Natural killer cell (primary cell): ENCODE data around the gene FRK. TPM values are rescaled to one million over a fixed set of nuclear protein-coding genes. Genes with fewer than 3 reads are reported as not detected.

Source experiments
- ATAC-seq, 3 donors: fragments of 150-1000 bp in 2 of 3; fragments of 200-7000 bp in 1 of 3; cut with Tn5 transposase; 1 replicate in 1 of 3; 2 replicates in 2 of 3; pipeline ENCODE4 v1.10.0; 2021; ENCODE audit warnings: mild to moderate bottlenecking in 2 of 3, moderate library complexity in 2 of 3
- DNase-seq, 2 donors: peaks; one replicate each; pipeline versions ENCODE4 v3.0.0 to v3.0.0-alpha.2; 2013 to 2021; ENCODE audit warnings: mixed read lengths in 1 of 2
- H3K27ac ChIP-seq: one replicate; pipeline ENCODE4 v1.5.1; 2013; ENCODE audit warnings: mild to moderate bottlenecking, low read length
- H3K27me3 ChIP-seq: one replicate; pipeline ENCODE4 v1.6.1; 2013; ENCODE audit warnings: low read length; ENCODE audit not compliant: control insufficient read depth, insufficient read depth
- H3K36me3 ChIP-seq: one replicate; pipeline ENCODE4 v1.6.1; 2013; ENCODE audit warnings: low read length; ENCODE audit not compliant: control insufficient read depth, insufficient read depth
- H3K4me1 ChIP-seq: one replicate; pipeline ENCODE4 v1.6.1; 2013; ENCODE audit warnings: low read length; ENCODE audit not compliant: control insufficient read depth, insufficient read depth
- H3K4me3 ChIP-seq: one replicate; pipeline ENCODE4 v1.5.1; 2013; ENCODE audit warnings: low read length
- H3K9me3 ChIP-seq: one replicate; pipeline ENCODE4 v1.6.1; 2013; ENCODE audit warnings: low read length; ENCODE audit not compliant: control insufficient read depth, insufficient read depth
- H3K27ac Mint-ChIP-seq, 2 donors: one replicate each; pipeline ENCODE4 v1.8.0; 2022; ENCODE audit warnings: mild to moderate bottlenecking in 2 of 2, mixed read lengths in 2 of 2, moderate library complexity in 1 of 2
- H3K27me3 Mint-ChIP-seq, 2 donors: one replicate each; pipeline ENCODE4 v1.8.0; 2022; ENCODE audit warnings: low read depth in 2 of 2, mixed read lengths in 2 of 2
- H3K36me3 Mint-ChIP-seq: one replicate; pipeline ENCODE4 v1.8.0; 2022; ENCODE audit warnings: mixed read lengths
- H3K4me1 Mint-ChIP-seq, 2 donors: one replicate each; pipeline ENCODE4 v1.8.0; 2022; ENCODE audit warnings: mixed read lengths in 2 of 2
- H3K4me3 Mint-ChIP-seq: one replicate; pipeline ENCODE4 v1.8.0; 2022; ENCODE audit warnings: mild to moderate bottlenecking, moderate library complexity, mixed read lengths
- H3K9me3 Mint-ChIP-seq, 2 donors: one replicate each; pipeline ENCODE4 v1.8.0; 2022; ENCODE audit warnings: mixed read lengths in 2 of 2
- WGBS: methylation state at CpG from one replicate; pipeline ENCODE4 v1.1.7; 2013; ENCODE audit warnings: missing lambda C conversion rate; ENCODE audit not compliant: insufficient coverage; 5-methylcytosine and 5-hydroxymethylcytosine counted together
- intact Hi-C: fragments of 100-400 bp; cut with micrococcal nuclease; formaldehyde crosslinking; loops from one replicate; pipeline ENCODE4 v1.14.2; 2022
- total RNA-seq, 4 donors: library from RNA; stranded (reverse); fragments of 120-200 nt in 1 of 4; gene quantifications; one replicate each; pipeline versions ENCODE4 v1.2.3 to v1.2.4, GENCODE V29; 2013 to 2022
- TF ChIP-seq, protein P1 (sequence below): fragments of 200-600 bp; IDR thresholded peaks from one replicate; pipeline ENCODE4 v1.8.0; 2022; ENCODE audit warnings: antibody characterized with exemption

The FRK gene
- total RNA-seq, 3 donors from 2014 or later (not counting 1 experiment from before 2014, with no cell fraction given) = not detected

DNA sequence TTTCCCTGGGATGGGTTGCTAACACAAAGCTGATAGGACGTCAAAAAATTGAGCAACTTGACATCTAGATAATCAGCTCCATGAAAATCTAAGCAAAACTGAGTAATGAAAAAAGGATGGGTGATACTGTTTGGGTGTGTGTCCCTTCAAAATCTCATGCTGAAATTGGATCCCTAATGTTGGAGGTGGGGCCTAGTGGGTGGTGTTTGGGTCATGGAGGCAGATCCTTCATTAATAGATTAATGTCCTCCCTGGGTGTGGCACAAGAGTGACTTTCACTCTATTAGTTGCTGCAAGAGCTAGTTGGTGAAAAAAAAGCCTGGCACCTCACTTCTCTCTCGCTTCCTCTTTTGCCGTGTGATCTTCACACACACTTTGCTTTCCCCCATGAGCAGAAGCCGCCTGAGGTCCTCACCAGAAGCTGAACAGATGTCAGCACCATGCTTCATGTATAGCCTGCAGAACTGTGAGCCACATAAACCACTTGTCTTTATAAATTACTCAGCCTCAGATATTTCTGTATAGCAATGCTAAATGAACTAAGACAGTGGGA, 160.9 kb downstream of the FRK start:
- peaks cover 2% of the 10 kb centered on the region for H3K27me3 ChIP-seq
- DNase-seq = no peak
- intact Hi-C loops = no loop called here
- Mint-ChIP-seq H3K27ac (no peak overlapping the region), H3K9me3 (no peaks in the 10 kb centered on the region), H3K27me3 (no peaks in the 10 kb centered on the region), H3K4me3 (no peak overlapping the region), H3K4me1 (no peaks in the 10 kb centered on the region), H3K36me3 (no peaks in the 10 kb centered on the region)
- 57% methylated on average over 4 of the region's 4 CpGs for WGBS
- no peak overlapping the region for H3K4me3 ChIP-seq
- ATAC-seq = no peak
- no peaks in the 10 kb centered on the region for H3K9me3 ChIP-seq
- no peak overlapping the region for H3K27ac ChIP-seq
- no peaks in the 10 kb centered on the region for H3K4me1 ChIP-seq
- TF ChIP-seq, protein P1, sequence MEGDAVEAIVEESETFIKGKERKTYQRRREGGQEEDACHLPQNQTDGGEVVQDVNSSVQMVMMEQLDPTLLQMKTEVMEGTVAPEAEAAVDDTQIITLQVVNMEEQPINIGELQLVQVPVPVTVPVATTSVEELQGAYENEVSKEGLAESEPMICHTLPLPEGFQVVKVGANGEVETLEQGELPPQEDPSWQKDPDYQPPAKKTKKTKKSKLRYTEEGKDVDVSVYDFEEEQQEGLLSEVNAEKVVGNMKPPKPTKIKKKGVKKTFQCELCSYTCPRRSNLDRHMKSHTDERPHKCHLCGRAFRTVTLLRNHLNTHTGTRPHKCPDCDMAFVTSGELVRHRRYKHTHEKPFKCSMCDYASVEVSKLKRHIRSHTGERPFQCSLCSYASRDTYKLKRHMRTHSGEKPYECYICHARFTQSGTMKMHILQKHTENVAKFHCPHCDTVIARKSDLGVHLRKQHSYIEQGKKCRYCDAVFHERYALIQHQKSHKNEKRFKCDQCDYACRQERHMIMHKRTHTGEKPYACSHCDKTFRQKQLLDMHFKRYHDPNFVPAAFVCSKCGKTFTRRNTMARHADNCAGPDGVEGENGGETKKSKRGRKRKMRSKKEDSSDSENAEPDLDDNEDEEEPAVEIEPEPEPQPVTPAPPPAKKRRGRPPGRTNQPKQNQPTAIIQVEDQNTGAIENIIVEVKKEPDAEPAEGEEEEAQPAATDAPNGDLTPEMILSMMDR = no peak
- H3K36me3 ChIP-seq = no peaks in the 10 kb centered on the region

DNA sequence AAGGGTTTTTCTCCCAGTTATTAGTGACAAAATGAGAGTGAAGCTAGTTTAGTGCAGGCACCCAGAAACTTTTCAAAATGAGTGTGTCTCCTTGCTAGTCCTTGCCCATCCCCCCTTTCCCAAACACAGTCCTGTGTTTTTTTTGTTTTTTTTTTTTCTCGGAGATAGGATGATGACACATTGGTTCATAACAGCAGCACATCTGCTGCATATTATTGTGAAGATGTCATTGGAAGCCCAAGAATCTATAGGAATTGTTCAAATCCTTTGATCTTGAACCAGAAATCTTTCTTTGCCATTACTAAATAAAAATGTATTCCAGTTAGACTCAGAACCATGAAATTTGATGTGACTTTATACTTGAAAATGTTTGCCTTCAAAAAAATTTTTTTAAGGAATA, 162.4 kb downstream of the FRK start:
- WGBS = no CpG with 5 or more reads among the region's 1 CpG
- Histone ChIP-seq H3K9me3 (no peaks in the 10 kb centered on the region), H3K4me1 (no peaks in the 10 kb centered on the region), H3K27me3 (peaks cover 2% of the 10 kb centered on the region), H3K27ac (no peak overlapping the region), H3K4me3 (no peak overlapping the region), H3K36me3 (no peaks in the 10 kb centered on the region)
- intact Hi-C loops = no loop called here
- no peaks in the 10 kb centered on the region for H3K4me1 Mint-ChIP-seq
- H3K9me3 Mint-ChIP-seq = no peaks in the 10 kb centered on the region
- H3K36me3 Mint-ChIP-seq = no peaks in the 10 kb centered on the region
- DNase-seq (no peak), ATAC-seq (no peak)
- no peak overlapping the region for H3K4me3 Mint-ChIP-seq
- no peaks in the 10 kb centered on the region for H3K27me3 Mint-ChIP-seq
- TF ChIP-seq, protein P1 = no peak
- H3K27ac Mint-ChIP-seq = no peak overlapping the region

DNA sequence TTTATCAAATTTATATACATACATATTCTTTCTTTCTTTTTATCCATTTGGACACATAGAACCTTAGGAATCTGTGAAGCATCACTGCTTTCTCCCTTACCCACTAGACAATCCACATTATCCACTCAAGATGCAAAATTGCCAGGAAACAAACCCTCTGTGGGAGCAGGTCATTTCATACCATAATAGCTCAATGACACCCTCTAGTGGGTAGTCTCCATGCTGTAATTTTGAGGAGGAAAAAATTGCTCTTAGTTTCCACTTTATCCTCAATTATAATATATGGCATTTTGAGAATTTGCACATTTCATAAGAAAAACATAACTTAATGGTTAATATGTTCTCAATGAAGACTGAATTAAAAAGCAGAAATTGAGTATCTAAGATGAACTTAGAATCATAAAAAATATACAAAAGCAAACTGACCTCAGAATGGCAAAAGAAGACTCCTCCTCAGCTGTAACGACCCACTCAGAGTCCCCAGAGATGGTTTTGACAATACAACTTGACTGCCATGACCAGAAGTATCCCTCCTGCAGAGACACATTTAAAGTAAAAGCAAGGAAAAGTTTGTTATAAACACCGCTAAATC, 164.1 kb downstream of the FRK start:
- Histone ChIP-seq H3K27ac (no peak overlapping the region), H3K9me3 (no peaks in the 10 kb centered on the region), H3K4me1 (no peaks in the 10 kb centered on the region), H3K36me3 (no peaks in the 10 kb centered on the region), H3K4me3 (no peak overlapping the region), H3K27me3 (peaks cover 2% of the 10 kb centered on the region)
- 22% methylated on average over 1 of the region's 2 CpGs for WGBS
- no peak overlapping the region for H3K4me3 Mint-ChIP-seq
- ATAC-seq (no peak), DNase-seq (no peak)
- no peaks in the 10 kb centered on the region for H3K36me3 Mint-ChIP-seq
- H3K9me3 Mint-ChIP-seq = no peaks in the 10 kb centered on the region
- no peak overlapping the region for H3K27ac Mint-ChIP-seq
- no peaks in the 10 kb centered on the region for H3K27me3 Mint-ChIP-seq
- no peaks in the 10 kb centered on the region for H3K4me1 Mint-ChIP-seq
- intact Hi-C loops = no loop called here
- TF ChIP-seq, protein P1 = no peak
